HG03064 (cell line): Measurements from ENCODE around the gene C8A.

Source experiments
- ATAC-seq: cut with Tn5 transposase; IDR thresholded peaks from one replicate; pipeline ENCODE4 v1.9.1; 2021; ENCODE audit warnings: low read depth; ENCODE audit not compliant: unreplicated experiment

Gene C8A

GRCh38 chr1:56880774-56881173, 26.2 kb downstream of the C8A start:
- no peak for ATAC-seq

DNA sequence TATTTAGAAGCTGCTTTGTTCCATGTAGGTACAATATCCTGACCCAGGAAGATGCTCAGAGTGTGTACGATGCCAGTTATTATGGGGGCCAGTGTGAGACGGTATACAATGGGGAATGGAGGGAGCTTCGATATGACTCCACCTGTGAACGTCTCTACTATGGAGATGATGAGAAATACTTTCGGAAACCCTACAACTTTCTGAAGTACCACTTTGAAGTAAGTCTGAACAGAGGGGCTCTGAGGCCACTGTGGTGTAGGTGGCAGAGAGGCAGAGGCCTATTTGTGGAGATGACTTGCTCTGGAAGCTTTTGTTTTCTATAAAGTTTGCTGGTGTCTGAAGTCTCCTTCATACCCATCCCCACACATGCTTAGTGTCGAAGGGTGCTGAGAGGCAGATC, 26.8 kb downstream of the C8A start:
- ATAC-seq = no peak

DNA sequence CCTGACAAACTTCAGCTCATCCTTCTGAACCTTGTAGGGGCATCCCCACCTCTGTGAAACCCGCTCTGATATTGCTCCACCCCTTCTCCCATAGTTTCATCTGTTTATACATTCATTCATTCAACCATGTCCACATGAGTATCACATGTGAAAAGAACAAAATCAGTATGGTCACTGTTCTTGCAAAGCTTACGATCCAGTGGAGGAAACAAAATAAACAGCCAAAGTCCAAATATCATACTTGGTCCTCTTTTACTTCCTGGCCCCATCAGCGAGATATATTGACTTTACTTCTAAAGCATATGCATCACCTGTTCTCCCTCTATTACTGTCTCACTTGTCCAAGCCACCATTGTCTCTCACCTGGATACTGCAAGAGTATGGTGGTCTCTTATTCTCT, 35.6 kb downstream of the C8A start:
- ATAC-seq = no peak

DNA sequence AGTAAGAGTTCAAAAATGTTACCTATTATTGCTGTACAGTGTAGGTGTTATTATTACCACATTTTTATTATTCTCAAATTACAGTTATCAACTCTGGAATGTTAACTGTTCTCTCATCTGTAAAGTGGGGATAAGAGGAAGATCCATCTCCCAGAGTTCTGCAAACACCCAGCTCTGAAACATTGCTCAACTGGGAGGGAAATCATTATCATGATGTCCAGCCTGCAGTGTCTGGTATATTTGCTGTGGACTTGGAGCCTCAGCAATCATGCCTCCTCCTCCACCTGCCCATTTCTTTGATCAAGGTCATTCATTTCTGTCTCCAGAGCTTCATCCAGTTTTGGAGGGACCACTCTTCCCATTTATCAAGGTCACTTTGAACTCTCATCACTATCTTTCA, 39.4 kb downstream of the C8A start:
- ATAC-seq = no peak

GRCh38 chr1:56897150-56898004, 42.8 kb downstream of the C8A start:
- ATAC-seq = no peak

- ATAC-seq = no peak
Measured at GRCh38 chr1:56898005-56898373, 43.4 kb downstream of the C8A start.

- no peak for ATAC-seq
Measured at GRCh38 chr1:56898879-56899278, 44.3 kb downstream of the C8A start.

DNA sequence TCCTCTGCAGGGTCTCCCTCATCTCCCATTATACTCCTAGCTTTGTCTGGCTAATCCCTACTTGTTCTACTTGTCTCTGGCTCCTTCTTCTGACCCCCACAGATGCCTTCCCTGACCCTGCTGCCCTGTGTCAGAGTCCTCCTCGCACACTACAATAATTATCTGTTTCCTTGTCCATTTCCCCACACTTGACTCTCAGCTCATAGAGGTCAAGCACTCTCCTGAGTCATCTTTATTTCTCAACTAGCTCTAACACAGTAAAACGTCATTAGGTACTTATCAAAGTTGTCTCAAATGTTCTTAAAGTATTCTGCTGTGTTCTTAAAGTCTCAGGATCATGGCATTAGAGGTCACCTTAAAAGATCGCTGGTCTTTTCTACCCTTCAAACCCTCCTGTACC, 47.1 kb downstream of the C8A start:
- ATAC-seq = no peak

GRCh38 chr1:56903778-56904177, 49.2 kb downstream of the C8A start:
- no peak for ATAC-seq

DNA sequence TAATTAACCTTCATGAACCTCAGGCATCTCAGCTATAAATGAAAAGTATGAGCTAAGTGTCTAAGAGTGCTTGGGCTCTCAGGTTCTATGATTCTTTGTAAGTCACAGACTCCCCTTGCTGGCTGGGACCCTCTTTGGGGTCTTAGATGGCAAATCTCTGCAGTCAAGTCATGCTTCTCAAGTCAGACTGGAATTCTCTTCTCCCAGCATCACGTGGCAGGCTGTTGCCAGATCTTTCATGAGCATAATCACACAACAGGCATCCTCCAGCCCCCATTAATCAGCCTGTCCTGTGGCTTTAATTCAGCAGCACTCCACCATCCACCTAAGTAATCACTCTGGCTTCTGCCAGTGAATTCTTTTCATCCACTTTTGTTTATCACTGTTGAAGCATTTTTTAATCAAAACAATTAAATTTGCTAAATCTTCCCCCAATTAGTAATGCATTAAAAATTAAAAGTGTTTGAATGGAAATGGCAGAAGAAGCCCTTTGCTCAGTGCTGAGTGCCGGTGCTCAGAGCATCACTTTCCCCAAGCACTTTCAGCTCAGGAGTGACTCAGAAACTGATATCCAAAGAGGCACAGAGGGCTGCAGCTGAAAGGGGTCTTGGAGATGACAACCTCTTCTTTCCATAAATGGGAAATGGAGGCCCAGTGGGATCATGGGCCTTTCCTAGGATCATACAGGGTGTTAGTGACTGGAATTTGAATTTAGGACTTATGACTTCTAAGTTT, 50.2 kb downstream of the C8A start:
- no peak for ATAC-seq

GRCh38 chr1:56905667-56906066, 51.1 kb downstream of the C8A start:
- ATAC-seq = no peak

DNA sequence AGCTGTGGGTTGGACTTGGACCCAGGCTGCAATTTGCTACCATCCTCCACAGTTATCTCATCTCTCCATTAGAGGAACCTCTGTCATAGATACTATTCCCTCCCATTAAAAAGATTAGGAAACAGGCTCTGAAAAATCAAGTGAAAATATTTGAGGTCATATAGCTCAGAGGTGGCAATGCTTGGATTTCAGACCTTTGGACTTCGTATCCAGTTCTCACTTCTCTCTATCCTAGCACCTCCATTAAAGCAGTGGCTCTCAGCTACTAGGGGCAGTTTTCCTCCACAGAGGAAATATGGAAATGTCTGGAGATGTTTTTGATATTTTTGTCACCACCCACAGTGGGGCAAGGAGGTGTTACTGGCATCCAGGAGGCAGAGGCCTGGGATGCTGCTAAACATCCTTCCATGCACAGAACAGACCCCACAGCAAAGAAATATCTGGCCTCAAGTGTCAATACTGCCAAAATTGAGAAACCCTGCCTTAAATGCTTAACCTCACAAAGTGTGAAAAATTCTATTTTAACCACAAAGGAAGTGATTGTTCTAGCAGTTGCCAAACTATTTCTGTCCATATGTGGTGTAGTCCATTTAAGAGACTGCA, 54.1 kb downstream of the C8A start:
- ATAC-seq = no peak

- no peak for ATAC-seq
Measured at GRCh38 chr1:56910441-56910985, 55.9 kb downstream of the C8A start.

DNA sequence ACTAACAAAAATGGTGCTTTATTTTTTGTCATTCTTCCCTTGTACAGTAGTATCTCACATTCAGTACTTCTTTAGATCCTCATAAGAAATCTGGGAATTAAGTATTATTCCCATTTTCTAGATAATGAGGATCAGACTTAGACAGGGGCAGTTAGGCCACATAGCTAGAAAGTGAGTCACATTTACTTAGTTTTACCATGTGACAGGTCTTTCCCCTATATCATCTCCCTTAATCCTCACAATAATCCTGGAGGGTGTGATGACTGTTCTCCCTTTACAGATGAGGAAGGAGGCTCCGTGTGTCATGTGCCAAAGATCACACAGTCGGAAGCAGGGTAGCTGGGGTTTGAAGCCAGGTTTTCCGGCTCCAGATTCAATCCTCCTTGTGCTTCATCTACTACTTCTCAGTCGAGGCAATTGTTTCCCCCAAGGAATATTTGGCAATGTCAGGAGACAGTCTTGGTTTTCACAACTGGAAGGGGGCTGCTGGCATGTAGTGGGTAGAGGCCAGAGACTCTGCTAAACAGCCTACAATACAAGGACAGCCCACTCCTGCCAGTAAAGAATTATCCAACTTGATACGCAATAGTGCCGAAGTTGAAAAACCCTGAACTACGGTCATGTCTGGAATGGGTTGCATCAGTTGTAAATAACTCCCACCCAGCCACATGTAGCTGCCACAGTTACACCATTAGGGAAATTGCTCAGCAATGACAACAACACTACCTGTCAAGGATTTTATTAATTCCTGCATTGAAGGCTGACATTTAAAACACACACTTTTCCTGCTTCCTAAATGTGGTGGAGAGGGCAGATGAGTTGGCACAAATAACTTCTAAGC, 56.7 kb downstream of the C8A start:
- ATAC-seq = no peak

GRCh38 chr1:56912325-56912724, 57.7 kb downstream of the C8A start:
- no peak for ATAC-seq

- no peak for ATAC-seq
Measured at GRCh38 chr1:56915960-56916359, 61.4 kb downstream of the C8A start.

DNA sequence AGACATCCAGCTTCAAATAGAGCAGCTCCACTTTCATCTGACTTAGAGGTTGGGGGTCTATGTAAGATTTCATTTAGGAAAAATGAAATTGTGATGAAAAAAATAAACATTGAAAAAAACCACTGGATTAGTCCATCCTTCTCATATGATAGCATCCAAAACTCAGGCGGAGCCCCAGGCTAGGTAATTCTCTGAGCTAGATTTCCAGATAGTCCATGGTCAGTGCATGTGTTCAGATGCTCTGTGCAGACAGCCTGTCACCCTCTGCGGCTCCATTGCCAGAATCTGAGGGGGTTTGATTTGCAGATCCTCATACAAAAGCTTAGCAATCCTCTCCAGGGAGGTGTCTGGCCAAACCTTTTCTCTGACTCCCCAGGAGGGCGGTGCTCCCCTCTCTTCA, 62.0 kb downstream of the C8A start:
- no peak for ATAC-seq

DNA sequence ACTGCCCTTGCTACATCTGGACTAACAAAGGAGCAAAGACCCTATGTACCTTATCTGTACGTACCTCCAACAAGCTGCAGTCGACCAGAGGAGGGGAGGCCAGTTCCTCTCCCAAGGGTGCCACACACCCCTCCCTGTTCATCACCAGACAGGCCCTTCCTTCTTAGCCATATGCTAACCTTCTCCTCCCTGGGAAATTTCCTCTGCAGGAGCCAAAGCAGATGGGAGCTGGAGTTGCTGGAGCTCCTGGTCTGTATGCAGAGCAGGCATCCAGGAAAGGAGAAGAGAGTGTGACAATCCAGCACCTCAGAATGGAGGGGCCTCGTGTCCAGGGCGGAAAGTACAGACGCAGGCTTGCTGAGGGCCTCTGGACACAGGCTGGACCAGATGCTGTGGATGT, 62.8 kb downstream of the C8A start:
- no peak for ATAC-seq

GRCh38 chr1:56920591-56921001, 66.0 kb downstream of the C8A start:
- no peak for ATAC-seq

DNA sequence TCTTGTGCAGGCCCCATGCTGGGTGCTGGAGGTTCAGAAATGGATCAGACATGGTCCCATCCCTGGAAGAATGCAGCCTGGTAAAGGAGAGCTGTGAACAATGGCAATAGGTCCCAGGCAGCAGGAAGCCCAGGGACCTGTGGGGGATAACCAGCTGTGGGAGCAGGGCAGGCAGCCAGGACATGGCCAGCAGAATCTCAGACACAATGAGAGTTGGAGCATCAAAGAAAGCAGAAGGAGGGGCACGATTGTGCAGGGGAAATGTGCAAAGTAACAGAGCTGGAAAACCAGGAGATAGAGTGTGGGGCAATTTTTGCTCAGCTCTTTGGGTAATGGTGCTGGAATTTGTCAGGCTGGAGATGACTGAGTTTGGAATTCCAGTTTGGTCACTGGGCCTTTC, 66.9 kb downstream of the C8A start:
- no peak for ATAC-seq

- ATAC-seq = no peak
Measured at GRCh38 chr1:56922070-56922469, 67.5 kb downstream of the C8A start.
